Neural cell (in vitro differentiated cells): ENCODE measurements around the gene GYS2.

Experiments used
- EP300 ChIP-seq: fragments of 450-650 bp; conservative IDR thresholded peaks from 2 replicates; pipeline ENCODE4 v1.6.1; 2014; ENCODE audit warnings: antibody characterized with exemption, mild to moderate bottlenecking, moderate library complexity; ENCODE audit not compliant: poor library complexity, severe bottlenecking
- EZH2 ChIP-seq: fragments of 200-600, 300-800 bp; shearing (Covaris generic), sonication (generic); IDR thresholded peaks from 2 replicates; pipeline ENCODE4 v1.6.1; 2014; ENCODE audit warnings: antibody characterized with exemption, low read length, borderline replicate concordance, mild to moderate bottlenecking; ENCODE audit not compliant: insufficient read depth, poor library complexity, severe bottlenecking
- MXI1 ChIP-seq: fragments of 450-650 bp; conservative IDR thresholded peaks from 2 replicates; pipeline ENCODE4 v1.6.1; 2014; ENCODE audit warnings: antibody characterized with exemption, mild to moderate bottlenecking; ENCODE audit not compliant: poor library complexity, severe bottlenecking
- POLR2AphosphoS5 ChIP-seq: IDR thresholded peaks from 2 replicates; pipeline ENCODE4 v1.6.1; 2012
- RAD21 ChIP-seq: fragments of 450-650 bp; conservative IDR thresholded peaks from 2 replicates; pipeline ENCODE4 v1.6.1; 2014; ENCODE audit warnings: antibody characterized with exemption, mild to moderate bottlenecking, moderate library complexity
- REST ChIP-seq: IDR thresholded peaks from 2 replicates; pipeline ENCODE4 v1.6.1; 2012; ENCODE audit warnings: borderline replicate concordance
- TAF1 ChIP-seq: IDR thresholded peaks from 2 replicates; pipeline ENCODE4 v1.6.1; 2012; ENCODE audit warnings: low read depth
- TF ChIP-seq, protein P1 (sequence below): fragments of 450-650 bp; IDR thresholded peaks from 2 replicates; pipeline ENCODE4 v1.5.1; 2014; ENCODE audit warnings: antibody characterized with exemption, mild to moderate bottlenecking, moderate library complexity; ENCODE audit not compliant: poor library complexity, severe bottlenecking

DNA sequence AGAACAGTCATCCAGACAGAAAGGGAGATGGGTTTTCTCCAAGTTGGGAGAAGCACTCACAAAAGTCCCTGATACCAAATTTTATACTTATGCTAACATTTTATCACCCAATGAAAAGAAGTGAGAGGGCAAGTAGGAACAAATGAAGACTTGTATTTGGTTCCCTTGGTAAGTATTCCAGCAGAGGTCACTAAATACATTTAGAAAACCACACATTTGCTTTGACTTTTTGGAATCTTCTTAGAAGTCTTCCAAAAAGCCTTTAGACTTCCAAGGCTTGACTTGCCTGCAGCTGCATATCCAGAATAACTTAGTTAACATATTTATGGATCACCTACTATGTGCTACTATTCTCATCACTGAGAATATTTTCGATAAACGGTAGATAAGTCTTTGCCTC is 3.1 kb upstream of the GYS2 start:
- TF ChIP-seq, protein P1, sequence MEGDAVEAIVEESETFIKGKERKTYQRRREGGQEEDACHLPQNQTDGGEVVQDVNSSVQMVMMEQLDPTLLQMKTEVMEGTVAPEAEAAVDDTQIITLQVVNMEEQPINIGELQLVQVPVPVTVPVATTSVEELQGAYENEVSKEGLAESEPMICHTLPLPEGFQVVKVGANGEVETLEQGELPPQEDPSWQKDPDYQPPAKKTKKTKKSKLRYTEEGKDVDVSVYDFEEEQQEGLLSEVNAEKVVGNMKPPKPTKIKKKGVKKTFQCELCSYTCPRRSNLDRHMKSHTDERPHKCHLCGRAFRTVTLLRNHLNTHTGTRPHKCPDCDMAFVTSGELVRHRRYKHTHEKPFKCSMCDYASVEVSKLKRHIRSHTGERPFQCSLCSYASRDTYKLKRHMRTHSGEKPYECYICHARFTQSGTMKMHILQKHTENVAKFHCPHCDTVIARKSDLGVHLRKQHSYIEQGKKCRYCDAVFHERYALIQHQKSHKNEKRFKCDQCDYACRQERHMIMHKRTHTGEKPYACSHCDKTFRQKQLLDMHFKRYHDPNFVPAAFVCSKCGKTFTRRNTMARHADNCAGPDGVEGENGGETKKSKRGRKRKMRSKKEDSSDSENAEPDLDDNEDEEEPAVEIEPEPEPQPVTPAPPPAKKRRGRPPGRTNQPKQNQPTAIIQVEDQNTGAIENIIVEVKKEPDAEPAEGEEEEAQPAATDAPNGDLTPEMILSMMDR, result peak; percentile 11
- TF ChIP-seq TAF1 (no peak), POLR2AphosphoS5 (no peak), EZH2 (no peak), RAD21 (peak; percentile 12), REST (no peak), EP300 (no peak), MXI1 (no peak)
